ENCODE measurements around the gene TLN1.

- TF ChIP-seq CTCF (IDR thresholded peaks at IDR 0.05) (no peak), POLR2A (IDR thresholded peaks at IDR 0.05) (no peak)
Observed at GRCh38 chr9:35705836-35706430, 26.1 kb downstream of the TLN1 start.
